NCI-H2227 treated with DMSO at 0.1 percent for 48 hours (cell line): ENCODE results near the gene CEP85L.

Source experiments
- DNase-seq: peaks from one replicate; lab custom pipeline; 2025; lab: John Stamatoyannopoulos, UW

The CEP85L gene

DNA sequence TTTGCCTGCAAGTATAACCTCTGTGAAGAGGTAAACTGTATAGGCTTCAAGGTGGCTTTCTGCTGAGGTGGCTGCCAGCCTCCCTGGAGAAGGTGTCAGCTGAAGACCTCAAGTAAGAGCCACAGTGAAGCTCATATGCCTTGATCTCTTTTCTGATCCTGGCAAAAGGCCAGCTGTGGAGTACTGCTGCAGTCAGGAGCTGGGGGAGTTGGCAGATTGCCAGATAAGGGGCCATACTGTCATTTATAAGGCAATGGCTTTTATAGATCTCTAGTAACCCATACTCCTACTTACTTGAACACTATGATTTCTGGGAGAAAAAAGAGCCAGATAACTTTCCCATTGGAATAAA, 8.8 kb upstream of the CEP85L start:
- peak; percentile 83 for DNase-seq

GRCh38 chr6:118659513-118660217, 8.3 kb upstream of the CEP85L start:
- no peak for DNase-seq

DNA sequence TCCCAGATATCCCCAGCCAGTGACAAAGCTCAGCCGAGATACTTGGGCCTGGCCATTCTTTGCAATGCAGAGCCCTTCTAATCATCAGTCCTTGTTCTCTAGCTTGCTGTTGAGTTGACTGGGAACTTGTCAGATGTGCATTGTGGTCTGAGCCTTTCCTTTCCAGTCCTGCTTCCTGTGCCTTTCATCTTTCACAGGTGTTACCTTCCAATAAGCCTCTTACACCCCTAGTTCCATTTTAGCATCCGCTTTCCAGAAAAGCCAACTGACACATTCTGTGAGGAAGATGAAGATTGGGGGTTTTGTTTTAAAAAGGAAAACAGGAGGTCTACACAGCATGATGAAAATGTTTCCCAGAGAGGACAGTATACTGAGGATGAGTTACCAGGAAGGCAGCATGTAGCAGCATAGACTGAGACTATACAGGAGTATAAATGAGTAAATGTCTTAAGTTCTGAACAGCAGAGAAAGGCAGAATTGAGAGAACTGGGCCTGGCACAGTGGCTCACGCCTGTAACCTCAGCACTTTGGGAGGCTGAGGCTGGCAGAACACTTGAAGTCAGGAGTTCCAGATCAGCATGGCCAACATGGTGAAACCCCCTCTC, 5.6 kb upstream of the CEP85L start:
- no peak for DNase-seq

- peak; percentile 30 for DNase-seq
These were observed 742 bp upstream of the CEP85L start for GRCh38 chr6:118652051-118652615.

- peak; percentile 37 for DNase-seq
These were observed 659 bp downstream of the CEP85L start for GRCh38 chr6:118650582-118651281.

DNA sequence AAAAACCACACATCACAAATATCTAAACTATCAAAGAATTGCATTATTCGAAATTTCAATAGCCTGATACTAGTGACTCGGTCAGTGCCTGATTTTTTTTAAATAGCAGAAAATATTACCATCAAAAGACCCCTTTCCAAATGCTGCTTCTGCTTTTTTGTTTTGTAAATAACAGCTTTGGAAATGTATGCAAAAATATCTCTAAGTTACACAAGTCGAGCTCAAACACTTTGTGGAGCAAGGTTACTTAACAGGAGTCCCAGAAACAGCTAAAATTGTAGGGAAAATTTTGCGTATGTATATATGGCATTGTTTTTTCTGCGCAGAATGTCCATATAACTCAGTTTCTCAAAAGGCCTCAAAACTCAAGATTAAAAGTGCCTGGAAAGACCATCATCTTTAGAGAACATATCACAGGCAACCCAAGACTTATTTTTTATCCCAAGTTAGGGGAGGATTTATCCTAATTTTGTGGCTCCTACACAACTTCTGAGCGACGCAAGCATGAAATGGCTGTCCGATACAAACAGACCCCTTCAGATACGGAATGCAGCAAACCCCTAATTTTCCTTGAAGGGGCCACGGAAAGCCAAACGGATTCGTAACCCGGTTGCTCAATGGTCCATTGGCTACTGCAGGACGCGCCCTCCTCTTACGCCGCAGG, 1.3 kb downstream of the CEP85L start:
- peak; percentile 10 for DNase-seq

DNA sequence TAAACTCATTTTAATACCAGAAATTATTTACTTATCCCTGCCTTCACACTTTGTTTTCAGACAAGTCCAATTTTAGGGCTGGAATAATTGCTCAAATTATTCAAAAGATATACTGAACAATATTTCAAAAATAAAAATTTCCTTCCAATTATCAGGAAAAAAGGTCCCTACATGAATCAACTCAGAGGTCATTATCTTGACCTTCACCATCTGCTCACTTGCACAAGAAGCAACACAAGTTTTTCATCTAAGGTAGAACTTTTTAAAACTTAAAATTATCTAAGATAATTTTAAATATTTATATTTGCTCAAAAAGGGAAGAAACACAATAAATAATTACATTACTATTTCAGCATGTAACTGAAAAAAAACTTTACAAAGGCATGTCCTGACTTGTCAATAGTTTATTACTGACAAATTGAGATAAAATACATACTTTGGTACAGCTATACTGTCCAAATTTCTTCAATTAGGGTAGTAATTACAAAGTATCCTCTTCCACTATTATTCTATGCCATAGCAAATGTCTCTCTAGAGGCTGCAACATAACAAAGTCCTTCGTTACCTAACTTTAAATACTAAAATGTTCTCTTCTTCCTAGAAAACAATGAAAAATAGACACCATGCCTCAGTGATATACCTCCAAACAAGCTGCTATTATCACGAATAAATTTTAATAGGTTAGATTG, 2.4 kb downstream of the CEP85L start:
- DNase-seq, result no peak

- DNase-seq, result no peak
These were observed 4.4 kb downstream of the CEP85L start for GRCh38 chr6:118646977-118647376.

DNA sequence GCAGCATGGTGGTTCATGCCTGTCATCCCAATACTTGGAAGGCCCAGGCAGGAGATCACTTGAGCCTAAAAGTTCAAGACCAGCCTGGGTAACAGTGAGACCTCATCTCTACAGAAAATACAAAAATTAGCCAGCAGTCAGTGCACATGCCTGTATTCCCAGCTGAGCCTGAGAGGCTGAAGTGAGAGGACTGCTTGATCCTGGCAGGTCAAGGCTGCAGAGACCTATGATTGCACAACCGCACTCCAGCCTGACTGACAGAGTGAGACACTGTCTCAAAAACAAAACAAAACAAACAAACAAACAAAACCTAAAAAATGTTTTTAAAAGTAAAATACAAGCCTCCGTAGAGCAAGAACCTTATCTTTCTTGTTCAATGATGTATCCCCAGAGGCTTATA, 6.0 kb downstream of the CEP85L start:
- DNase-seq, result no peak

DNA sequence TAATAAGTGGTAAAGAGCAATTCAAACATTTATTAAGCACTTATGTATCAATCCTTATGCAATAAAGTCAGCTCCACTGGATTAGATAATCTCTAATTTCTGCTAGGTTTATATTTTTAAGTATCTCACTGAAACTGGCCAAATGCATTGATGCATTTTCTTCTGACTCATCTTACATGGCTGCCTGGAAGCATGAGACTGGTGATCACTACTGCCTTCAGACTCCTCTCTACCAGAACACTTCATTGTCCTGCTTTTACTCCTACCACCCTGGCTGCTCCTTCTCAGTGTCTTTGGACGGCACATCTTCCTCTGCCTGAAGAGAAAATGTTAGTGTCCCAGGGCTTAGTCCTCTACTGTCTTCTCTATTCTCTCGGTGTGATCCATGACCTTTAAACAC, 7.4 kb downstream of the CEP85L start:
- DNase-seq, result no peak

- DNase-seq, result no peak
These were observed 10.3 kb downstream of the CEP85L start for GRCh38 chr6:118641042-118641441.

GRCh38 chr6:118639054-118639964, 12.1 kb downstream of the CEP85L start:
- DNase-seq, result no peak

DNA sequence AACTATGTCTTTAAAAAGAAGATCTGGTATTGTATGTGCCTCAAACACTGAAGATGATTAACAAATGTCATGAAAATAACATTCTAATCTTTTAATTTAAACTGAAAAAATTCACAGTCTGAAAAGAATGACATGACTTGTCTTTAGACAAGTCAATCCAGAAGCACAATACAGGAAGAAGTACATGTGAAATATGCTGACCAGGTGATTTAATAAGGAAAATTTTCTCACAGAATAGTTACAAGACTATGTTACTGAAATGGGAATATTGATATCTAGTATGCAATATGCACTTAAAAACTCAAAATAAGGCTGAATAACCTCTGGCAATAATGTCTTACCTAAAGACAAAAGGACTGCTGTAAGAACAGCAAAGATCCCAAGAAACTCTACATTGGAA, 13.1 kb downstream of the CEP85L start:
- DNase-seq, result no peak

DNA sequence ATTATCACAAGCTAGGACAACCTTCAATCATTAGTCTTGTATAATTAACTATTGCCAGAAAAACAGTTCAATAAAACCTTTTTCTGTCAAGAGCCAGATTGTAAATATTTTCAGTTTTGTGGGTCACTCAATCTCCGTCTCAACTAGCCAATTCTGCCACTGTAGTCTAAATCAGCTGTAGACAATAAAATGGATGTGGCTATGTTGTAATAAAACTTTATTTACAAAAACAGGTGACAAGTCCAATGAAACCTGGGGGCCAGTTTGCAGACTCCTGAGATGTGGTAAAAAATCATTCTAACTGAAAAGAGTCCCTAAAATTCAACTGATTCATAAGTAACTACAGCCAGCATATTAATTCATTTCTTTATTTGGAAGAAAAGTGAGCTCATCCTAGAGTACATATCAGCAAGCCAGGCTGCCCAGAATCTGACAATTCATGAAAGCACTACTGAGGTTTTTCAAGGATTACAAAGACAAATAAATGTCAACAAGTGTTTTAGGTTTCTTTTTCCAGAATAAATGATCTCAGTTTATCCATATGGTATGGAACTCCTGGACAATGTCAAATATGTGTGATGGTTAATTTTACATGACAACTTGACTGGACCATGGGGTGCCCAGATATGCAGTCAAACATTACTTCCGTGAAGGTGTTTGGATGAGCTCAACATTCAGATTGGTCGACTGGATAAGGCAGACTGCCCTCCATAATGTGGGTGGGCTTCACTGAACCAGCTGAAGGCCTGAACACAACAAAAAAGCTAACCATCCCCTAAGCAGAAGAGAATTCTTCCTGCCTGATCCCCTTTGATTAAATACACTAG, 15.3 kb downstream of the CEP85L start:
- no peak for DNase-seq

- no peak for DNase-seq
These were observed 19.0 kb downstream of the CEP85L start for GRCh38 chr6:118632359-118632758.

DNA sequence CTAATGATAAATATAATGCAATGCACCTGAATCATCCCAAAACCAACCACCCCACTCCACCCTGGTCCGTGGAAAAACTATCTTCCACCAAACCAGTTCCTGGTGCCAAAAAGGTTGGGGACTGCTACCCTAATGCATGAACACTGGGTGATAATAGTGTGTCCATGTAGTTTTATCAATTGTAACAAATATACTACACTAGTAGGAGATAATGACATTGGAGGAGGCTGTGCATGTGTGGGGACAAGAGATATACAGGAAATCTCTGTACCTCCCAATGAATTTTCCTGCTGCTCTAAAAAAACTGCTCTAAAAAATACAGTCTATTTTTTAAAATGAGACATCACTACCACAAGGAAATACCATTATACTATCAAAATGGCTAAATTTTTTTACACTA, 20.5 kb downstream of the CEP85L start:
- no peak for DNase-seq

DNA sequence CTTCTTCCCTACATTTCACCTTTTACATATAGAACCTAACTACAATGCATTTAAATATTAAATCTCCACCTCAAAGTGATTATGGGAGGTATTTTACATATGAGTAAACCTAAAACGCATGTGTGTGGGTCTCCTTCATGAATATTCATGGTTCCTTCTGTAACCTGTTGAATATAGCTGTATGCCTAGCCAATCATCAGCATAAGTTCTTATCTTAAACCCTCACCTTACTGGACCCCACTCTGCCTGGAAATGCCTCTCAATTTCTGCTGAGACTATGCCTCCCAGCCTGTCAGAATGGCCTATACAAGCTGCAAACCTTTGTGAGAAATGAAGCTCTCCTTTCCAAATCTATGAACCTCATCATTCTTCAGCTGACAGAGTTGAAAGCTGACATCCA, 21.3 kb downstream of the CEP85L start:
- no peak for DNase-seq

DNA sequence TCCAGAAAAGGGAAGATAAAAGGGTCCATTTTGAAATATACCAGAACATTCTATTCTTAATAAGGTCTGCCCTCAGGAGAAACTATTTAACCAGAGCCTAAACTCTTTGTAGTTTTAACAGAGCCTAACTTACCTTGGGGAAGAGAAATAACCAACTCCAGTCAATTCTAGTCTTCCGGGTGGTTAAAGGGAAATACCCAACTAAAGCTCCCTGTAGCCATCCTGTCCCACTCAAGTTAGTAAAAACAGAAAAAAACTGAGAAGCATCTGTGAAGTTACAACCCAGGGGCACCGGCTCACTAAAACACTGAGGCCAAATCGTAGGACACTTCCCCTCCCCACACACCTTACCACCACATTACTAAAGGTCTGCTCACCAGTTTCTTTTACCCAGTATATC, 23.7 kb downstream of the CEP85L start:
- no peak for DNase-seq

GRCh38 chr6:118625833-118626232, 25.6 kb downstream of the CEP85L start:
- no peak for DNase-seq
